GM18526 (cell line): Measurements from ENCODE around the gene TIPRL.

Source experiments
- POLR2A ChIP-seq: IDR thresholded peaks from 3 replicates; pipeline ENCODE4 v1.6.1; 2011; ENCODE audit not compliant: insufficient read length; ENCODE audit errors: extremely low read depth

The TIPRL gene

GRCh38 chr1:168150283-168150682 lies 28.5 kb upstream of the TIPRL start:
- no peak for TF ChIP-seq POLR2A

GRCh38 chr1:168151935-168152334 lies 26.8 kb upstream of the TIPRL start:
- no peak for TF ChIP-seq POLR2A

GRCh38 chr1:168155910-168156309 lies 22.9 kb upstream of the TIPRL start:
- TF ChIP-seq POLR2A: no peak

- TF ChIP-seq POLR2A: no peak
Observed at GRCh38 chr1:168157638-168158037, 21.1 kb upstream of the TIPRL start.

- no peak for TF ChIP-seq POLR2A
Observed at GRCh38 chr1:168159251-168159650, 19.5 kb upstream of the TIPRL start.

GRCh38 chr1:168159979-168160378 lies 18.8 kb upstream of the TIPRL start:
- TF ChIP-seq POLR2A: no peak

GRCh38 chr1:168161459-168161858 lies 17.3 kb upstream of the TIPRL start:
- no peak for TF ChIP-seq POLR2A

GRCh38 chr1:168163670-168164069 lies 15.1 kb upstream of the TIPRL start:
- no peak for TF ChIP-seq POLR2A

- TF ChIP-seq POLR2A: no peak
Observed at GRCh38 chr1:168164771-168165170, 14.0 kb upstream of the TIPRL start.

GRCh38 chr1:168167806-168168205 lies 11.0 kb upstream of the TIPRL start:
- TF ChIP-seq POLR2A: no peak

- no peak for TF ChIP-seq POLR2A
Observed at GRCh38 chr1:168170564-168171508, 7.9 kb upstream of the TIPRL start.

- no peak for TF ChIP-seq POLR2A
Observed at GRCh38 chr1:168172250-168172915, 6.4 kb upstream of the TIPRL start.

- no peak for TF ChIP-seq POLR2A
Observed at GRCh38 chr1:168178227-168178637, 530 bp upstream of the TIPRL start.

GRCh38 chr1:168179438-168180147 lies 831 bp downstream of the TIPRL start:
- TF ChIP-seq POLR2A: no peak

GRCh38 chr1:168180148-168180524 lies 1.4 kb downstream of the TIPRL start:
- TF ChIP-seq POLR2A: no peak

- TF ChIP-seq POLR2A: no peak
Observed at GRCh38 chr1:168187177-168187576, 8.4 kb downstream of the TIPRL start.
